Right hindlimb (tissue), 1 donor: Measurements from ENCODE around the gene OR1N1.
"Not testable (repeated sequence)": the region's sequence is repeated elsewhere in the genome, so short reads cannot be mapped to it uniquely, and the experiment has no call there.

ENCODE experiments used
- DNase-seq: peaks from one replicate; pipeline ENCODE4 v3.0.0-alpha.2; 2018

OR1N1 gene

GRCh38 chr9:122527193-122527592 is at the start of gene OR1N1:
Gene OR1N1, minus strand, starts transcription at chr9:122527293. Its CDS starts 0 bp downstream, at chr9:122527293.
- DNase-seq, result no peak

- no peak for DNase-seq
Measured at GRCh38 chr9:122572456-122572855, 45.4 kb upstream of the OR1N1 start.

GRCh38 chr9:122567901-122568300 is 40.8 kb upstream of the OR1N1 start:
- DNase-seq, result no peak

- DNase-seq, result no peak
Measured at GRCh38 chr9:122562134-122562760, 35.2 kb upstream of the OR1N1 start.

GRCh38 chr9:122561446-122561845 is 34.4 kb upstream of the OR1N1 start:
- DNase-seq, result no peak

- no peak for DNase-seq
Measured at GRCh38 chr9:122552812-122553211, 25.7 kb upstream of the OR1N1 start, which contains the start of gene OR1N2. Gene OR1N2, plus strand, starts transcription at chr9:122553112. Its CDS starts 100 bp downstream, at chr9:122553212.

- no peak for DNase-seq
Measured at GRCh38 chr9:122551371-122551770, 24.3 kb upstream of the OR1N1 start.

- DNase-seq, result no peak
Measured at GRCh38 chr9:122546196-122546595, 19.1 kb upstream of the OR1N1 start.

GRCh38 chr9:122538757-122539156 is 11.7 kb upstream of the OR1N1 start:
- DNase-seq, result no peak

- DNase-seq, result not testable (repeated sequence)
Measured at GRCh38 chr9:122537066-122537465, 10.0 kb upstream of the OR1N1 start.

GRCh38 chr9:122536134-122536533 is 9.0 kb upstream of the OR1N1 start:
- DNase-seq, result no peak

GRCh38 chr9:122531157-122531556 is 4.1 kb upstream of the OR1N1 start:
- not testable (repeated sequence) for DNase-seq

- DNase-seq, result no peak
Measured at GRCh38 chr9:122526602-122527001, 491 bp downstream of the OR1N1 start.

GRCh38 chr9:122519376-122519775 is 7.7 kb downstream of the OR1N1 start:
- DNase-seq, result no peak

- no peak for DNase-seq
Measured at GRCh38 chr9:122518841-122519240, 8.3 kb downstream of the OR1N1 start, which contains the start of gene OR1J4. Gene OR1J4, plus strand, starts transcription at chr9:122519141. Its CDS starts 0 bp downstream, at chr9:122519141.

GRCh38 chr9:122518226-122518625 is 8.9 kb downstream of the OR1N1 start:
- DNase-seq, result no peak

- DNase-seq, result no peak
Measured at GRCh38 chr9:122510502-122510901, 16.6 kb downstream of the OR1N1 start, which contains the start of gene OR1J2. Gene OR1J2, plus strand, starts transcription at chr9:122510802. Its CDS starts 0 bp downstream, at chr9:122510802.

- no peak for DNase-seq
Measured at GRCh38 chr9:122506964-122507363, 20.1 kb downstream of the OR1N1 start.

GRCh38 chr9:122498883-122499288 is 28.2 kb downstream of the OR1N1 start:
- DNase-seq, result no peak

GRCh38 chr9:122479062-122479461 is 48.0 kb downstream of the OR1N1 start:
- DNase-seq, result no peak

GRCh38 chr9:122477826-122478225 is 49.3 kb downstream of the OR1N1 start, which contains the start of gene OR1J1:
Gene OR1J1, minus strand, starts transcription at chr9:122477926. Its CDS starts 0 bp downstream, at chr9:122477926.
- DNase-seq, result no peak

- DNase-seq, result no peak
Measured at GRCh38 chr9:122477346-122477745, 49.7 kb downstream of the OR1N1 start.
